OCI-M2 (cell line): Measurements from ENCODE around the gene FOXQ1.
"Not testable (repeated sequence)": the region's sequence is repeated elsewhere in the genome, so short reads cannot be mapped to it uniquely, and the experiment has no call there.

Source experiments
- DNase-seq: peaks from one replicate; lab custom pipeline; 2025; ENCODE audit not compliant: unreplicated experiment; lab: John Stamatoyannopoulos, UW

FOXQ1 gene

DNA sequence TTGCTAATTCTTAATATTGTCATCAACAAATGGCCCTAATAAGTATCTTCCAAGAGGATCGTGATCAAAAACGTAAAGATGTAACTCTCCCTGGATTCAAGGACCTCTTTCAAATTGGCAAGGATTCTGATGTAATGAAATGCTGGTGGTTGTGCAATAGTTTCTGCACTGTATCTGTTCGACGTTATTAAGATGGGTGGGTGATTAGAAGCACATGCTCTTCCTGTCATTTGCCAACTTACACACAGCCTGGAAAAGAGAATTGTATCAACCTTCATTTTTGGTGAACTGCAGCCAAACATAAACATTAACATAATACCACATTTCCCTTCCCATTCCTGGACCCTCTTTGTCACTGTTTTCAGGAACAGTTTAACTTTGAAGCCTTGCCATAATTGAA lies 9.8 kb downstream of the FOXQ1 start:
- DNase-seq = no peak

DNA sequence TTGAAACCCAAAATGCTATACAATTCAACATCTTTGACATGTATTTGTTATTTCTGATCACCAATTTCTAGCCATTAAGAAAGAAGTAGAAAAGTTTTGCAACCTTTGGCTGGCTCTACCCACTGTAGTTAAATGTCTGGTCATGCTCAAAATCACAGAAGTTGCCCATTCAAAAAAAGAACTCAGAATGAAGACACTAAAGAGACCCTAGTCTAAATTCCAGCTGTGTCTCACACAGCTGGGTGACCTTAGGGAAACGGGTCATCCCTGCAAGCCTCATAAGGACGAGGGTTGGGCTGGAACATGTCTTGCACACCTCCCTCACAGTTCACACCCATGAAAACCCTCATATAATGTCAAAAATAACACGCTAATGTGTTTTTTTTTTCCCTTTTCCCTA lies 10.3 kb downstream of the FOXQ1 start:
- DNase-seq = no peak

DNA sequence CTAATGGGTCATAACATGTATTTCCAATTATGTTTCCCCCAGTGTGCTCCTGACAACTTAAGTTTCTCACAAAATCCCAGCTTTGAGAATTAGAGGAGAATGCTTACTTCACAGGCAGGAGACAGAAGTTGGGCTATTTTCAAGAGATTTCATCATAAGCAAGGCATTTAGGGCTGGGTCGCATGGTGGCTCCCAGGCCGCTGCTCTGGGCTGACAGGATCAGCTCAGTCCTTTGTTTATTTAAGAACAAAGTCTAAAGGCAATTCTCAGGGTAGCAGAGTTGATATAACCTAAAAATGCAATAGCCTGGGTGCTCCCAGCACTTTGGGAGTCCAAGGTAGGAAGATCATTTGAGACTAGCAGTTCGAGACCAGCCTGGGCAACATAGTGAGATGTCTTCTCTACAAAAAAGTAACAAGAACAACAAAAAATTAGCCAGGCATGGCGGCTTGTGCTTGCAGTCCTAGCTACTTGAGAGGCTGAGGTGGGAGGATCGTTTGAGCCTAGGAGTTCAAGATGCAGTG lies 10.9 kb downstream of the FOXQ1 start:
- no peak for DNase-seq

DNA sequence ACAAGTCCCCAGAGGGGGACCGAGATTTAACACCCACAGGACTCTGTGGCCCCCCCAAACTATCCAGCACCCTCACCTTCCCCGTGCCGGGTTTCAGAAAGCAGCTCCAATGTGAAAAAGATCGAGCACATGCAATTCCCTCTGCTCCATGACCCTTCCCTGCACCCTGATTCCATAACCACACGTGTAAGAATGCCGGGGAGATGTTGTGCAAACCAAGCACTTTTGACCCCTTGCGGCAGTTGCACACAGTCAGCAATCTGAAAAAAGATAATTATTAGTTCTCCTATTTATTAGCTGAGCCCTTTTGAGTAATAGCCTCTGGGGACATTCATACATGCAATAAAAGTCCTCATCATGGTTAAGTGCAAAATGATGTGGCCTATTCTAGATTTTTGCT lies 13.0 kb downstream of the FOXQ1 start:
- DNase-seq = no peak

DNA sequence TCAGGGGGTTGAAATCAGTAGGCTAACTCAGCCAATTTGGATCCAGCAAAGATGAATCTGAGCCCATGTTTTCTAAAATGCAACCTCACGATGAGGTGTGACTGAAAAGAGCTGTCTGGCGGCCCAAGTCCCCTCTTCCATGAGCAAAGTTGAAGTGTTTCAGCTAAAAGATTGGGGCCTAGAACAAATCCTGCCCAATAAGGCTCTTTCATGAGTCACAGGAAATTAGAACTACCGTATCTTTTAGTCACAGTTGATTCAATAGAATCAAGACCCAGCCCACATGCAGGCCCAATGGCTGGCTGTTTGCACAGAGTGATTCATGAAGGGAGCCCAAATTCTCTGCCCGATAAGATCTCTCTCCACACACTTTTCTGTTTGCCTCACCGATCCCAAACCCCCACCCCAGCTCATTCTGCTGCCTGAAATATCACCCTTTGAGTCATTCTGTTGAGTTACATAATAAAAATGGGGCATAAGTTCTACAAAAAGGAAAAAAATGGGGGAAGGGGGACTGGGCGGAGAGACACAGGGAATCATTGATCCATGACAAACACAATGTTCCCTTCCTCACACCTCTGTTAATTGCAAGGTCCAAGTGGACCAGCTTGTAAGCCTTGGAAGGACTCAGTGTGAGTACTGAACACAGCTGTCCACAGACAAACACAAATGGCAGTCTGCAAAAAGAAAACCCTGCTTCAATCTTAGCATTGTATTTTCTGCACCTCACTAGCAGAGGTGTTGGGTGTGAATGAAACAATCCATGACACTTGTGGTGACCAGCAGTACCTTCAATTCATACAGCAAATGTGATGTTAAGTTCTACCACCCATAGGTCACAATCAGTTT lies 13.8 kb downstream of the FOXQ1 start:
- DNase-seq = no peak

DNA sequence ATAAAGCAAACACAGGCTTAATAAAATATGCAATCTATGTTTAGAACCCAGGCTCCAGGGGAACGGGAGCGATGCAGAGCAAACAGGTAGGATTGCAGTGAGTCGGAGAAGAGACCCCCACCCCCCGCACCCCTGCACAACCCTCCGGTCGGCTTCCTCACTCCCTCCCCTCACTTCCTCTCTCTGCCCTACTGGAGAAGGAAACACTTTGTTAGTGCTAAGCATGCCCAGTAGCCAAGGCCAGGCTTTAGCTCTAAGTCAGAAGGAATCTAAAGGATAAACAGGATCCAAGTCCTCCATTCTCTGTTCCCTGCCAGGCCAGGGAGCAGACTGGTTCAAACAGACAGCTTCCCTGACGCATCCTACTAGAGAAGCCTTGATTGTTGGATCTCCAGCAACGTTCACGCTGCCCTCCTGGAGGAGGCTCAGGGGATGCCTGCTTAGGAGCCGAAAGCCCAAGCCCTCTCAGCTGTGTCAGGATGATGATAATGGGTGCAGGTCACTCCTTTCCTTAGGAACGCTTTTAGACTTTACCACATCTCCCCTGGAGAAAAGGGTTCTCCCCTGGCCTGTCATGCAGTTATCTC lies 14.7 kb downstream of the FOXQ1 start:
- DNase-seq = no peak

DNA sequence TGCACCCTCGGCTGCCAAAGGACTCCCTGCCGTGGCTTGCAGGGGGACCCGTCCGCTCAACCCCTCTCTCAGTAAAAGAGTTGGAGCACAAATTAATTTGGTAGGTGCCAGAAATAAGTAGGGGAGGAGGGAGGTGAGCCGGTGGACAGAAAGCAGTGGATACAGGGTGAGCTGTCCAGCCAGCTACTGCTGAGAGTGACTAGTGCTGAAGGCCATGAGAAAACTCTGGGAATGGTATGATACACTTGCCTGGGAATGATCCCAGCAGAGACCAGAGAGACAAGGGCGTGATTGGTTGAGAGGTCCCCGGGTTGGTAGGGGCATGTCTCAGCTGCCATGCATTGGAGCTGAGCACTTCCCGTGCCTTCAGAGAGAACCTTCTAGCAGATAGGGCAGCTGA lies 15.7 kb downstream of the FOXQ1 start:
- no peak for DNase-seq

DNA sequence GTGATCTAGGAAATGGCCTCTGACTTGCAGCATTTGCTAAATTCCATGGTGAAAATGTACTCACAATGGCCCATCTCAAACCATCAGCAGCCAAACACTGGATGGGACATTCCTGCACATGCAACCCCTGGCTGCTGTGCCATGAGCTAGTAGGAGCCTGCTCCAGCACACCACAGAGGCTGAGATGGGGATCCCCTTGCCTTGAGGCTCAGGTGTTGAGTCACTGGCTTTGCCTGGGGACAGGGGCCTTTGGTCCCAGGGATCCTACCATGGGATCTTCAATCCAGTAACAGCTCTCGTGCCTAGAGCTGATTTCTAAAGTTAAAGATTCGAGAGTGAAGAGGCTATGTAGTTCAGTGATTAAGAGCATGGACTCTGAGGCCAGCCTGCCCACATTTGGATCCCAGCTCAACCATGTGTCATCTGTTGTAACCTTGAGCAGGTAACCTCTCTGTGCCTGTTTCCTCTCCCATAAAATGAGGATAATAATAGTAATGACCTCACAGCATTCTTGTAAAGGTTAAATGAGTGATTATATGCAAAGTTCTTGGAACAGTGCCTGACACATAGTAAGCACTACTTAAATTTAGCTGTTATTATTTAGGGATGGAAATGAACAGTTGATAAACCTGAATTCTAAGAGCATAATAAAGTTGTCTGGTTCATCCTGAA lies 16.4 kb downstream of the FOXQ1 start:
- no peak for DNase-seq

DNA sequence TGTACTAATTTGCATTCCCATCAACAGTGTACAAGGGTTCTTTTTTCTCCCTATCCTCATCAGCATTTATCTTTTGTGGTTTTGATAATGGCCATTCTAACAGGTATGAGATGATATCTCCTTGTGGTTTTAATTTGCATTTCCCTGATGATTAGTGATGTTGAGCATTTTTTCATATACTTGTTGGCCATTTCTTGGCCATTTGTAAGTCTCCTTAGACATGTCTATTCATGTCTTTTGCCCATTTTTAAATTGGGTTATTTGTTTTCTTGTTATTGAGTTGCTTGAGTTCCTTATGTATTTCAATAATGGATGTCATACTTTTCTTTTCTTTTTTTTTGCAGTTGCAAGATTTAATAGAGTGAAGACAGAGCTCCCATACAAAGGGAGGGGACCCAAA lies 17.8 kb downstream of the FOXQ1 start:
- DNase-seq = no peak

DNA sequence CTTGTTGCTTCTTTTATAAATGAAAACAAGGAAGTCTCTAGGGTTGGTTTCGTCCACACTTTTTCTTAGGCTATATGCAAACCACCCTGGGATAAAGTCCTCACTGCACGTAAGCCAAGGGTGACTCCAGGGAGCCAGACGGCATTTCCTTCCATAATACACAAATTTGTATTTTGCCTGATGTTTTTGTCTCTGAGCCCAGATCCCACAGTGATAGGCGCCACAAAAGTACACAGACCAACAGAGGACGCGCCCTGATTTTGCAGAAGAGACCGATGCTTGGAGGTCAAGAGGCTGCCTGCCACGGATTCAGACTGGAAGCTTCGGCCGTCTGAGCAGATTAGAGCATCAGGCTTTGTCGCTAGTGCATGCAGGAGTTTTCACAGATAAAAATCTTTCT lies 22.8 kb downstream of the FOXQ1 start:
- DNase-seq = no peak

DNA sequence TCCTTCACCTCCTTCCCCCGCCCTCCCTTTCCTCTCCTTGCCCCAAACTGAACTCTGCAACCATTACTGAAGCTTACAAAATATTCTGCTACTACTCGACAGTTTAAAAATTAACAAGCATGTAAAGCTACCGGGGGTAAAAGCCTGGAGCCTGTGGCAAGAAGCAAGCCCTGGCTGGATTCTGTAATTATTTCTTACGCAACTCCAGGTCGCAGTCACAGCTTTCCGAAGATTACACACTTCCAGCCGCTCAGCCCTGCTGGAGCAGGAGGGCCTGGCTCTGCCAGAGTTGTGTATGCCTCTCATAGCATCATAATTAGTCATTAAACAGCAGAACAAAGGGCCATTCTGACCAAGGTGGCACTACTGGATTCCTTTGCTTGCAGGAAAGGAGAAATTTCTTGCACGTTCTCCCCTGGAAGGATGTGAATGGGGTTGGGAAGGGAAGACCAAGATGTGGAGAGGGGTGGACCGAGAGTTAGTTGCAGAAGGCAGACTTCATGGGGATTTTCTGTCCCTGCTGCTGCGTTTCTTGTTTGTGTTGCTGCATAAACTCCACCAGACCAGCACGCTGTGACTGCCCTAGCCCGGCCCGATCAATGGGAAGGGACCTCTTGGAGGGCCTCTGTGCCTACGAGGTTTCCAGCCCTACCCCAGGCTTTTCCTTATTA lies 23.6 kb downstream of the FOXQ1 start:
- DNase-seq = no peak

DNA sequence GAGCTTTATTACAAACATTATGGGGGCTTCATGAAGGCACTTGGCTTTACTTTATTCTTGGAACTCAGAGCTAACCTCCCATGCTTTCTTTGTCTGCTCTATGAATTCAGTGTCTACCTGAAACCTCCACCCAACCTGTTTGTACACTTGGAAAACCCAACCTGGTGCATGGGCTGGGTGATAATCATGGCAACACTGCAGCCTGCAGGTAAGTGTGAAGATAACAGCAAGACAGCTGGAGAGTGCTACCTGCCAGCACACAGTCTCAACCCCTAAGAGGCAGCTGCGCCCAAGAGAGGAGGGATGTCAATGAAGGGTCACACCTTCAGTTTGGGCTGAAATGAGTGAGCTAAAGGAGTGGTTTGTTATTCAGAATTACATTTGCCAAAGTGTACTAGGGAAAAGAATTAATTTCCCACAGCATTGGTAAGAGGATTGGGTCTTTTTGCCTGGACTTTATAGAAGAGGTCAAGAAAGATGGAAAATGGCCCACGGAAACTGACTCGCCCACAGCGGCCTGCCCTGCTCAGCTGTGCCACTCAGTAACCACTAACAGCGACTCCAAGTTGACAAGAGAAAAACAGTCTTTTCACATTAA lies 24.4 kb downstream of the FOXQ1 start:
- no peak for DNase-seq

DNA sequence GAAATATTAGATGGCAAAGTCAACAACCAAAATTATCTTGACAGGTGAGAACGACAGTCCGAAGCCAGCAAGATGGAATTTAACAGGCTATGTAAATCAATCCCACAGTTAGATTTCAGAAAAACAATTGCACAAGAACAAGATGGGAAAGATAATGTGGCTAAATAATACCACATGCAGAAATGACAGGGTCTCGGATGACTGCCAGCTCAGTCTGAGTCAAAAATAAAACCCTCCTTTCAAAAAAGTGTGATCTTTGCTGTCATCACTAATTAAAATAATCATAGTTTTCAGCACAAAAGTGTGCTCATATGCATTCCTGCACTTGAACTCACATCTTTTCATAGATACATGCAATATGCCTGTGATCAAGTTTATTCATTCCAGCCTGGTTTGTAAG lies 25.9 kb downstream of the FOXQ1 start:
- no peak for DNase-seq

DNA sequence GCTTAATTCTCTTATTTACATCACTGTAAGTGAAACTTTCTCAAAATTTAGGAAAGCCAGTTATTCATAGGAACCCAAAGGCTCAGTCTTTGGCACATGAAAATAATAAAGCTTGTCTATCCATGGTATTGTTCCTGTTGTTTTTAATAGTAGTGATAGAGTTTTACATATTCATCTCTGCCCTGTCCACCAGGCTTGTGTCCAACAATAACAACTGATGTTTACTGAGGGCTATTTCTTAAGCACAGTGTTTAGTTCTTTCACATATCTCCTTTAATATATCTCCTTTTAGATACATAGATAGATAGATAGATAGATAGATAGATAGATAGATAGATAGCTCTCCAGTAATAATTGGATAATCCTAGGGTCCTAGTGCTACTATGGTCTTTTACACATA lies 34.2 kb downstream of the FOXQ1 start:
- no peak for DNase-seq

DNA sequence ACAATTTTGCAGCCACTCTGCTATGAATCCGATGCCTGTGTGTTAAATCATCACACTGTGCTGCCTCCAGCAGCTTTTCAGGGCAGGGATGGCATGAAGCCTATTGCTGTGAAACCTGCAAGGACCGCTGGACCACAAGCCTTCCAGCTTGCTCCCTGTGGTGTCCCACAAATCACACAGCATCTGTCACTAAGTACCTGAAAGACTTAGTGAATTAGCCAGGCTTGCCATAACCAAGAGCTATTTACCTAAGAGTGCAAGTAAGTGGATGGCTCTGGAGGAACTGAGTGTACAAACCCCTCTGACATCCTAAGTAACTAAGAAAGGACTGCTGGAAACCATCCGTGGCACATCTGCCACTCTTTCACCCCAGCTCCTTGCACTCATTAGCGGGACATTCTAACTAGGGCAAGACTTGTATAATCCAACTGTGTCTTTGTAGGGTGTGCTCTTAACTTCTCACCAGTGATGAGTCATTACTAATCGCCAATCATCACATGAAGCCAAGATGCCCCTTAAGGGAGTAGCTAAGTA lies 34.7 kb downstream of the FOXQ1 start:
- no peak for DNase-seq

DNA sequence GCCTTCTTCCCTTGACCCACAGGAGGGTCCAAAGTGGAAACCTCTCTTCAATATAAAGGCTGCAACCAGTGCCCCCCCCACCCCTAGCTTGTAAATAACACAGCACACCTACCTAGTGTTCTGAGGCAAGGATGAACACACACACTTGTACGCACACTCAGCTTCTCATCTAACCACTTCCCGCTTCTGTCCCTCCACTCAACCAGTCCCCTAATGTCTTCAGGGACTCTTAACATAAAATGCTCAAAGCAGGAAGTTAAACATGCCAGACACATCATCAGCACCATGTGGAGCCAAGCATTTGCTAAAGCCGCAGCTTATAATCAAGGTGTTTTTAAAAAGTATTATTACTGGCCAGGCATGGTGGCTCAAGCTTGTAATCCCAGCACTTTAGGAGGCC lies 35.3 kb downstream of the FOXQ1 start:
- no peak for DNase-seq

DNA sequence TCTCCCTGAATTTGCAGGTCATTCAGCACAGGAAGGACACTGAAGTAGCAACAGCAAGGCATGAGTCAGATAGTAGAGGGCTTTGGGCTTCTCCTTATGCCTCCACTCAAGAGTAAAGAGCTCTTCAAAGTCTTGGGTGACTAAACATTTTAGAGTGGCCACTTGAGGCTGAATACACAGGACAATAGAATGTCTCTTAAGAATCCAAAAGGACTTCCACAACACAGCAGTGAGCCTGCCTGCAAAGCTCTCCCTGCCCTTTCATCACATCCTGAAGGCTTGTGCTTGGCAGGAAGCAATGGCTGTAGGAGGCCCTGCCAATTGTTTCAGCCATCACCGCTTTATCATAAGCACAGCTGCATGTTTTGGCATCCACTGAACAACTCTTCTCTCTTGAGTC lies 36.8 kb downstream of the FOXQ1 start:
- DNase-seq = no peak

DNA sequence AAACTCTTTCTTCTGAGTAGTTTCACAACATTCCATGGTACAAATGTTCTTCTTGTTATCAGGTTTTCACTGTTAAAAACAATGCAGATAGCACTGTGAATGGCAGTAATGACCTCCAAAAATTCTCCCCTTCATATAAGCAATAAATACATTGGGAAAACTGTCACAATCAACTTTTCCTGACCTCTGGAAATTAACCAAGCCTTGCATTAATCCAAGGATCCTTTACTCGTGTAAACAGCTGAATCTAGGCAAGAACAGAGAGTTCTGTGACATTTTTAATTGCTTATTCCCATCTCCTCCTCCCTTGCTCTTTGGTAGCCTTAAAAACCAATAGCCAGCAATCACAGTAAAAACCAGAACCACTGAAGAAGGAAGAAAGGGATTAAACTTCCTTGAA lies 37.8 kb downstream of the FOXQ1 start:
- no peak for DNase-seq

DNA sequence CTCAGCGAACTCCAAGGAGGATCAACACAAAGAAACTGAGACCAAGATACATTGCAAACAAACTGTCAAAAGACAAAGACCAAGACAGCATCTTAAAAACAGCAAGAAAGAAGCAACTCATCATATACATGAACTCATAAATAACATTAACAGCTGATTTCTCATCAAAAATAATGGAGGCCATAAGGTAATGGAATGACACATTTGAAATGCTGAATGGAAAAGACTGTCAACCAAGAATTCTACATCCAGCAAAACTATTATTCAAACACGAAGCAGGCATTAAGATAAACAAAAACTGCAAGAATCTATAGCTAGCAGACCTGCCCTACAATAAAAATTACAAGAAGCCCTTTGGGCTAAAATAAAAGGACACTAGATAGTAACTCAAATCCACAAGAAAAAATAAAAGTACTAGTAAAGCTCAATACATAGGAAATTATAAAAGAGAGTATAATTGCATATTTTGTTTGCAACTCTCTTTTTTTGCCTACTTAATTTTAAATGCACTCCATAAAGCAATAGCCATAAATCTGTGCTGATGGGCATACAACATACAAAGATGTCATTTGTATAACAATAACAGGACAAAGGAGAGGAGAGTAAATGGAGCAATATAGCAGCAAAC lies 39.6 kb downstream of the FOXQ1 start:
- no peak for DNase-seq

DNA sequence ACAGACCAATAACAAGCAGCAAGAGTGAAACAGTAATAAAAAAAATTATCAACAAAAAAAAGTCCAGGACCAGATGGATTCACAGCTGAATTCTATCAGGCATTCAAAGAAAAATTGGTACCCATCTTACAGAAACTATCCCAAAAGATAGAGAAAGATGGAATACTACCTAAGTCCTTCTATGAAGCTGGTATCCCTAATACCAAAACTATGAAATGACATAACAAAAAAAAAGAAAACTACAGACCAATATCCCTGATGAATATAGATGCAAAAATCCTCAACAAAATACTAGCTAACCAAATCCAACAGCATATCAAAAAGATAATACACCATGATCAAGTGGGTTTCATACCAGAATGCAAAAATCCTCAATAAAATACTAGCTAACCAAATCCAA lies 43.2 kb downstream of the FOXQ1 start:
- not testable (repeated sequence) for DNase-seq
